NOMO-1 treated with dmso at 0.1 percent for 144 hours (cell line): Measurements from ENCODE around the gene MARCHF5.
"Not testable (repeated sequence)": the region's sequence is repeated elsewhere in the genome, so short reads cannot be mapped to it uniquely, and the experiment has no call there.

ENCODE experiments used
- DNase-seq: peaks from one replicate; lab custom pipeline; 2025; ENCODE audit not compliant: unreplicated experiment; lab: John Stamatoyannopoulos, UW

MARCHF5 gene

DNA sequence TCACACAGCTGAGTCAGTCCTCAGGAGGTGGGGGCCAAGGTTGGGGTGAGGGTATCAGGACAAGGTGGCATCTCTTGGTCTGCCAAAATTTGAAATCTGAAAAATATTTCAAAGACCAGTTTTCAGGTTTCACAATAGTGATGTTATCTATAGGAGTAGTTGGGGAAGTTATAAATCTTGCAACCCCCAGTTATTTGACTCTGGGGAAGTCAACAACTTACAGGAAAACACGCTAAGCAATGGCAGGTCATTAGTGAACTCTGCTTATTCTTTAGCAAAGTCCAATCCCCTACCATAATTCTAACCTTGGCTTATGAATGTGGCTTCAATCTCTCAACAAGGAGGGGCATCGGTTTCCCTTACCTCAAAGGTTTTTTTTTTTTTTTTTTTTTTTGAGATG lies 94.9 kb downstream of the MARCHF5 start:
- DNase-seq, result no peak

DNA sequence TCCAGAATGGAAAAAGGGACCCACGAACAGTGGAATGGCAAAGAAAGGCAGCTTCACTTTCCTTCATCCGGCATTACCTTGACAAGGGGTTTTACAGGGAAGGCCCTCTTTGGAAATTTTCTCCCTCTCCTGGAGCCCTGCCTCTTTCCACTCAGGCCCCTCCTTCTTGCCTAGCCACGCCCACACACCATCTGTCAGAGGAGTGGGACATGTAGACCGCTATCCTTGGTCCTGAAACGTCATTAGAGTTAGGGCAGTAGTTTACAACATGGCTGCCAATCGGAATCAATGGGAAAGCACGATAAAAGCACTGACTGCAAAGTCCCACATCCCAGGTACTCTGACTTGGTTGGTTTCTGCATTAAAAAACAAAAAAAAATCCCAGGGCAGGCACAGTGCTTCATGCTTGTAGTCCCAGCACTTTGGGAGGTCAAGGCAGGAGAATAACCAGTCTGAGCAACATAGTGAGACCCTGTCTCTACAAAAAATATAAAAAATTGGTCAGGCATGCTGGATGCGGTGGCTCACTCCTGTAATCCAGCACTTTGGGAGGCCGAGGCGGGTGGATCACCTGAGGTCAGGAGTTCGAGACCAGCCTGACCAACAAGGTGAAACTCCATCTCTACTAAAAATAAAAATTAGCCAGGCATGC lies 96.4 kb downstream of the MARCHF5 start:
- DNase-seq, result no peak

DNA sequence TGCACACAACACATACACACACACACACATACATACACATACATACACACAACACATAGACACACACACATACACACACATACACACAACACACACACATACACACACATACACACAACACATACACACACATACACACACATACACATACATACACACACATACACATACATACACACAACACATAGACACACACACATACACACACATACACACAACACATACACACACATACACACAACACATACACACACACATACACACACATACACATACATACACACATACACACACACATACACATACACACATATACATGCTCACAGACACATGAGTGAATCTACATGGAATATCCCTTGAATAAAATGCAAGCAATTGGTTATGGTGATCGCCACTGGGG lies 102.2 kb downstream of the MARCHF5 start:
- DNase-seq, result not testable (repeated sequence)

DNA sequence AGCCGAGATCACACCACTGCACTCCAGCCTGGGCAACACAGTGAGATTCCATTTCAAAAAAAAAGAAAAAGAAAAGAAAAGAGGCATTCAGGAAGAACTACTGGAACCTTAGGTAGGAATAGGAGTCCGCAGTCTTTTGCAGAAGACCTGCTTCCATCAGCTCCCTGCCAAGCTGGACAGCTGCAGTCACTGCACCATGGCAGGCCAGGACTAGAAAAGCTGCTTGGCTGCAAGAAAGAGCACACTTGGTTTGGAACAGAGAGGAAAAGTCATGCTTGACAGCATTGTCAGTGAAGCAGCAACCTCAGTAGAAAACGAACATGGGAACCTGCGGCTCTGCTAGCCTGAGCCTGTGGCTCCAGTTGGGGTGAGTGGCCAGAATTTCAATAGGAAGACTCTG lies 104.3 kb downstream of the MARCHF5 start:
- DNase-seq, result no peak

DNA sequence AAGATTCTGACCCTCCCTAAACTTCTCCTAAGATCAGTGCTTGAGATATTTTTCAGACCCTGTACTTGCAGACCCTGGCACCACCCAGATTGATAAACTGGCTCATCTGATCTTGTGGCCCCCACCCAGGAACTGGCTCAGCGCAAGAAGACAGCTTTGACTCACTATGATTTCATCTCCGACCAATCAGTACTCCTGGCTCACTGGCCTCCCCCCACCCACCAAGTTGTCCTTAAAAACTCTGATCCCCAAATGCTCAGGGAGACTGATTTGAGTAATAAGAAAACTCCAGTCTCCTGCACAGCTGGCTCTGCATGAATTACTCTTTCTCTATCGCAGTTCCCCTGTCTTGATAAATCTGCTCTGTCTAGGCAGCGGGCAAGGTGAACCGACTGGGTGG lies 111.3 kb downstream of the MARCHF5 start:
- not testable (repeated sequence) for DNase-seq
